HepG2 (cell line): ENCODE measurements around the gene CYP4F2.

Experiments
- CHD4 ChIP-seq: fragments of 200-600 bp; sonication (generic); IDR thresholded peaks from 2 replicates; pipeline ENCODE4 v1.7.0; 2017; ENCODE audit warnings: mild to moderate bottlenecking, low read length, borderline replicate concordance
- CTCF ChIP-seq: sonication (generic); formaldehyde crosslinking; IDR thresholded peaks from 2 replicates; pipeline ENCODE4 v1.5.0; 2020; ENCODE audit warnings: mild to moderate bottlenecking, missing genetic modification reagents, moderate library complexity
- ZNF589 ChIP-seq: sonication (generic); formaldehyde crosslinking; conservative IDR thresholded peaks from 2 replicates; pipeline ENCODE4 v1.8.0; 2022; ENCODE audit warnings: mild to moderate bottlenecking, moderate library complexity, missing genetic modification reagents
- TF ChIP-seq, protein P1 (sequence below), 2 experiments: sonication (generic) in 1 of 2; formaldehyde crosslinking in 1 of 2; IDR thresholded peaks; 2 replicates each; pipeline versions ENCODE4 v1.5.1 to v1.6.1; 2011 to 2020; ENCODE audit warnings: borderline replicate concordance in 1 of 2, low read depth in 1 of 2, low read length in 1 of 2, mild to moderate bottlenecking in 1 of 2, missing genetic modification reagents in 1 of 2, moderate library complexity in 1 of 2

DNA sequence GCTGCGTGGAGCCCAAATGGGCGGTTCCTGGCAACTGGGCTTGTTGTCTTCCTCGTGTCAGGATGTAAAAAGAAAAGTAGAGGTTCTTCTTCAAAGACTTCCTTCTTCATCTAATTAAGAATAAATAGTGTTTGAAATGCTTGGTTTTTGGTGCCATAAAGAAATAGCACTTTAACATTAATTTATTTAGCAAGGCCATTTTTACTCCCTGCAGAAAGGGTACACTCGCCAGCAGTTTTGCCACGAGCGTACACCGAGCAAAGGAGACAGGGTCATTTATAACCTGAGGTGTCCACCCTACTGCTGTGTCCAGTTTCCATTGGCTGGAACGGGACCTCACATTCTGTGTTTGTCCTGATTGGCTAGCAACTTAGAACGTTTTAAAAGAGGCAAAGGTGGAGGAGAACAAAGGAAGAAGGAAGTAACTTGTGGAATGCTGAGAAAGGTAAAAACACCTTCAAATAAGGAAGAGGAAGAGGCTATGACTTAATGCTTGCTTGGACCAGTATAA, 60.6 kb downstream of the CYP4F2 start:
- TF ChIP-seq ZNF589 (CRISPR knock-in tag) (no peak), CHD4 (no peak), CTCF (no peak)
- TF ChIP-seq, protein P1, sequence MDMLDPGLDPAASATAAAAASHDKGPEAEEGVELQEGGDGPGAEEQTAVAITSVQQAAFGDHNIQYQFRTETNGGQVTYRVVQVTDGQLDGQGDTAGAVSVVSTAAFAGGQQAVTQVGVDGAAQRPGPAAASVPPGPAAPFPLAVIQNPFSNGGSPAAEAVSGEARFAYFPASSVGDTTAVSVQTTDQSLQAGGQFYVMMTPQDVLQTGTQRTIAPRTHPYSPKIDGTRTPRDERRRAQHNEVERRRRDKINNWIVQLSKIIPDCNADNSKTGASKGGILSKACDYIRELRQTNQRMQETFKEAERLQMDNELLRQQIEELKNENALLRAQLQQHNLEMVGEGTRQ (IDR thresholded peaks at IDR 0.05; ENCODE audit: low read depth, low read length), result no peak
- TF ChIP-seq, protein P1 (CRISPR knock-in tag; IDR thresholded peaks at IDR 0.05; ENCODE audit: borderline replicate concordance), result no peak
